H1 (cell line): ENCODE data around the gene CHST4. TPM values are rescaled to one million over a fixed set of nuclear protein-coding genes. Genes with fewer than 3 reads are reported as not detected.

Experiments used
- CBX5 ChIP-seq: fragments of 300-800, 300-1000 bp; sonication (generic); IDR thresholded peaks from 2 replicates; pipeline ENCODE4 v1.7.1; 2016; ENCODE audit warnings: antibody characterized with exemption, low read length, low read depth
- CHD7 ChIP-seq: fragments of 300-600 bp; sonication (generic); IDR thresholded peaks from 2 replicates; pipeline ENCODE4 v1.7.1; 2012; ENCODE audit warnings: low read length, moderate library complexity, mild to moderate bottlenecking, inconsistent platforms; ENCODE audit not compliant: insufficient replicate concordance
- GABPA ChIP-seq: IDR thresholded peaks from 2 replicates; pipeline ENCODE4 v1.6.1; 2011; ENCODE audit warnings: mild to moderate bottlenecking, low read length, moderate library complexity, borderline replicate concordance; ENCODE audit not compliant: insufficient read depth
- KDM1A ChIP-seq: fragments of 200-600, 300-600 bp; sonication (generic); IDR thresholded peaks from 2 replicates; pipeline ENCODE4 v1.7.1; 2016; ENCODE audit warnings: mild to moderate bottlenecking, low read length, borderline replicate concordance
- MAFK ChIP-seq: IDR thresholded peaks from 2 replicates; pipeline ENCODE4 v1.6.1; 2012; ENCODE audit warnings: low read depth, mild to moderate bottlenecking, improper control_type of control experiment, low read length
- SP4 ChIP-seq: IDR thresholded peaks from 2 replicates; pipeline ENCODE4 v1.6.1; 2012; ENCODE audit warnings: low read length, inconsistent platforms
- ZNF274 ChIP-seq: IDR thresholded peaks from 2 replicates; pipeline ENCODE4 v1.7.0; 2012; ENCODE audit warnings: low read length, borderline replicate concordance; ENCODE audit errors: extremely low read depth
- polyA plus RNA-seq, 7 experiments: library from polyadenylated mRNA; depleted of rRNA in 3 of 7; stranded (reverse) in 5 of 7; unstranded in 2 of 7; fragments of >200 nt in 5 of 7; fragments of 200-250 nt in 2 of 7; gene quantifications; 1 replicate in 5 of 7; 2 replicates in 1 of 7; 4 replicates in 1 of 7; pipeline versions ENCODE4 v1.2.1 to v1.2.3, GENCODE V29; 2011 to 2013; ENCODE audit warnings: missing spikeins in 2 of 7, mixed read lengths in 2 of 7
- total RNA-seq: library from RNA; stranded (reverse); fragmentation: NEBNext Ultra II Directional; extraction: Animal tissue kit (Norgen Biotek cat#: 25700); gene quantifications from 2 replicates; pipeline ENCODE4 v1.2.1, GENCODE V29; 2021

The CHST4 gene
- total and polyA plus RNA-seq, 2 of the 8 experiments (the other 6 are each of a cell fraction or from before 2014, with no cell fraction given), result 12.1 to 14.6 TPM

- TF ChIP-seq MAFK (no peak), CBX5 (no peak), ZNF274 (no peak), CHD7 (no peak), SP4 (no peak), KDM1A (no peak), GABPA (no peak)
Observed at GRCh38 chr16:71480956-71481355, 45.3 kb upstream of the CHST4 start (continued).
